Activated T-cell treated with anti-CD3 and anti-CD28 coated beads, Interleukin-2, amount 50 U/mL, for 24 hours (primary cell): ENCODE measurements around the gene PLAGL2.
"Not testable (repeated sequence)": the region's sequence is repeated elsewhere in the genome, so short reads cannot be mapped to it uniquely, and the experiment has no call there.

Experiments used
- DNase-seq: peaks from one replicate; pipeline ENCODE4 v3.0.0-alpha.2; 2020
- H3K27ac Mint-ChIP-seq: 2 replicates; pipeline ENCODE4 v1.8.0; 2020; ENCODE audit warnings: mild to moderate bottlenecking, mixed read lengths
- H3K27me3 Mint-ChIP-seq: 2 replicates; pipeline ENCODE4 v1.8.0; 2020; ENCODE audit warnings: mixed read lengths
- H3K36me3 Mint-ChIP-seq: 2 replicates; pipeline ENCODE4 v1.8.0; 2020; ENCODE audit warnings: low read depth, mixed read lengths
- H3K4me1 Mint-ChIP-seq: 2 replicates; pipeline ENCODE4 v1.8.0; 2020; ENCODE audit warnings: low read depth, mixed read lengths
- H3K4me3 Mint-ChIP-seq: 2 replicates; pipeline ENCODE4 v1.8.0; 2020; ENCODE audit warnings: mild to moderate bottlenecking, moderate library complexity, mixed read lengths
- H3K9me3 Mint-ChIP-seq: 2 replicates; pipeline ENCODE4 v1.8.0; 2020; ENCODE audit warnings: mixed read lengths

Gene PLAGL2

DNA sequence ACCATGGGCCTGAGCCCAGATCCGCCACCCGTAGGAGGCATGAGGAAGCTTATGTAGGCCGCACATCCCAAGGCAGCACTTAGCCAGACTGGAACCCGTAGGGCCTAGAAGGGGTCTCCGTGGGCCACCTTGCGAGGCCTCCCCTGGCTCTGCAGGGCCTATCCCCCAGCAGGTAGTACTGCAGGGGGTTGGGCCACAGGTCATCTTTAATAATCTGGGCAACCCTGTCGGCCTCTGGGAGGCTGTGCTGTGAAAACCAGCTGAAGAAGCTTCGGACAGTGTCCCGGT is 18.5 kb downstream of the PLAGL2 start:
- Mint-ChIP-seq H3K27me3 (no peaks in the 10 kb centered on the region), H3K36me3 (peaks cover 43% of the 10 kb centered on the region), H3K4me3 (peak overlapping the region; percentile 71), H3K4me1 (peaks cover 52% of the 10 kb centered on the region), H3K9me3 (no peaks in the 10 kb centered on the region), H3K27ac (peak overlapping the region; percentile 90)
- DNase-seq = no peak

DNA sequence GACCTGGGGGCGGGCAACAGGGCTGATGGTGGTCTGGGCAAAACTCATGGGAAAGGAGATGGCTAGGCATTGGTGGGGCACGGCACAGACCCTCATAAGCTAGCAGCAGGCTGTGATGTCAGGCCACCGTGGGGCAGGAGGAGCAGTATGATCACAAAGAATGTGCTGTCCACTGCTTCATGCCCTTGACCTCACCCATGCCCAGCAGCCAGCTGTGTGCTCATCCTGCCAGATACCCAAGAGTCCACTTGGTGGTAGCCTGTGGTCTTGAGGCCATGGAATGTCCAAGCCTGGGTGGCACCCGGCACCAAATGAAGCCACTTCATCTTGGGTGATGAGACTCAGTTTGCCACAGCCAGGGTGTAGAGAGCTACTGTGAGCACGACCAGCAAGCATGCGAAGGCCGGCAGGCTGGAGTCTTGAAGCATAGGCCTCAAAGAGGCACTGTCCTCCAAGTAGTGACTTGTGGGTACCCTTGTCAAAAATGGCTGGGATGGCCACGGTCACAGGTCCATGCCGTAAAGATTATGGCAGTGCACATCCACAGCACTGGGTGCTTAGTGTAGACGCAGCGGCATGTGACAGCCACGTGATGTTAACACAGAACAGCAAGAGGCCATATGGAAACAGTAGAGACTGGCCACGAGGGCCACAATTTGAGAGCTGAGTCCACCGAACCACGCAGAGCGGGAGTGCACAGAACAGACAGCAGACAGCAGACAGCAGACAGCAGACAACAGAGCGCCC is 19.0 kb downstream of the PLAGL2 start:
- peak overlapping the region; percentile 84 for H3K27ac Mint-ChIP-seq
- H3K27me3 Mint-ChIP-seq = no peaks in the 10 kb centered on the region
- peak overlapping the region; percentile 71 for H3K4me3 Mint-ChIP-seq
- peaks cover 47% of the 10 kb centered on the region for H3K4me1 Mint-ChIP-seq
- no peak for DNase-seq
- no peaks in the 10 kb centered on the region for H3K9me3 Mint-ChIP-seq
- H3K36me3 Mint-ChIP-seq = peaks cover 37% of the 10 kb centered on the region

DNA sequence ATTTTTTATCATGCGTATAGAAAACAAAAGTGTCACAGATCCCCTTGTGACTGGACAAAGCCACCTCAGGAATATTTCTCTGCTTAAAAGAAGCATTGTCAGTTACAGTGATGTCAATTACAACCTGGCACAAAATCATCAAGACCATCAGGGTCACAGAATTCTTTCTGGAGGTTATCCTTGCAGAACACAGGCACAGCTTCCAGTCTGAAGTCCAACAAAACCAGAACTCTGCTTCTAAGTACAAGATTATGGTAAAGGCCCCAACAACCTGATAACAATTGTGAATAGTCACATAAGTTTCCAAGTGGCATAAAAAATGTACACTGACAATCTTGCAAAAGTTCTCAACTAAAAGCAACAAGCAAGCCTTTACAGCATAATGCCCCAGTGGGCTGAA is 21.0 kb downstream of the PLAGL2 start:
- H3K4me1 Mint-ChIP-seq = peaks cover 27% of the 10 kb centered on the region
- no peaks in the 10 kb centered on the region for H3K27me3 Mint-ChIP-seq
- H3K36me3 Mint-ChIP-seq = peaks cover 17% of the 10 kb centered on the region
- no peak overlapping the region for H3K27ac Mint-ChIP-seq
- H3K4me3 Mint-ChIP-seq = no peak overlapping the region
- DNase-seq = no peak
- H3K9me3 Mint-ChIP-seq = no peaks in the 10 kb centered on the region

DNA sequence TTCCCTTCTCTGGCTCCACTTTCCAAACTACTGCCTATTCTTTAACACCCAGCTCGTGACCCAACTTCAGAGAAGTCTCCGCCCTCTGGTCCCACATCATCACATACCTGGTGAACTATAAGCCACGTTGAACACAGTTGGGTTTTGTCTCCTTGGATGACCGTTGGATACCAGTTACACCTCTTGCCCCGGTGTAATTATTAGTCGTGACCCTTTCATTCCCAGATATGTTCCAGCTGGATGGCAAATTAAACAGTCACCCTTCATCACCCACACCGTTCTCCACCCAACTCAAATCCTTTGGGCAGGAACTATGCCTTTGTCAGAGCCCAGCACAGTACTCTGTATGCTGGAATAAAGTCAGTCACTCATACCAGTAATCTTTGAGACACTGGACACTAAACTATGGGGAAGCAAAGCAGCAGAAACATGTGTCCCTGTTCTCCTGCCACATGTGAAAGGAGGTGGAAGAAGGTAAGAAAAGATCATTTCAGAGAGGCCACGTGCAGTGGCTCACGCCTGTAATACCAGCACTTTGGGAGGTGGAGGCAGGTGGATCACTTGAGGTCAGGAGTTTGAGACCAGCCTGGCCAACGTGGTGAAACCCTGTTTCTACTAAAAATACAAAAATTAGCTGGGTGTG is 22.5 kb downstream of the PLAGL2 start:
- peaks cover 5% of the 10 kb centered on the region for H3K36me3 Mint-ChIP-seq
- no peak for DNase-seq
- no peaks in the 10 kb centered on the region for H3K9me3 Mint-ChIP-seq
- peaks cover 14% of the 10 kb centered on the region for H3K4me1 Mint-ChIP-seq
- no peaks in the 10 kb centered on the region for H3K27me3 Mint-ChIP-seq
- H3K4me3 Mint-ChIP-seq = no peak overlapping the region
- peak overlapping the region; percentile 3 for H3K27ac Mint-ChIP-seq

DNA sequence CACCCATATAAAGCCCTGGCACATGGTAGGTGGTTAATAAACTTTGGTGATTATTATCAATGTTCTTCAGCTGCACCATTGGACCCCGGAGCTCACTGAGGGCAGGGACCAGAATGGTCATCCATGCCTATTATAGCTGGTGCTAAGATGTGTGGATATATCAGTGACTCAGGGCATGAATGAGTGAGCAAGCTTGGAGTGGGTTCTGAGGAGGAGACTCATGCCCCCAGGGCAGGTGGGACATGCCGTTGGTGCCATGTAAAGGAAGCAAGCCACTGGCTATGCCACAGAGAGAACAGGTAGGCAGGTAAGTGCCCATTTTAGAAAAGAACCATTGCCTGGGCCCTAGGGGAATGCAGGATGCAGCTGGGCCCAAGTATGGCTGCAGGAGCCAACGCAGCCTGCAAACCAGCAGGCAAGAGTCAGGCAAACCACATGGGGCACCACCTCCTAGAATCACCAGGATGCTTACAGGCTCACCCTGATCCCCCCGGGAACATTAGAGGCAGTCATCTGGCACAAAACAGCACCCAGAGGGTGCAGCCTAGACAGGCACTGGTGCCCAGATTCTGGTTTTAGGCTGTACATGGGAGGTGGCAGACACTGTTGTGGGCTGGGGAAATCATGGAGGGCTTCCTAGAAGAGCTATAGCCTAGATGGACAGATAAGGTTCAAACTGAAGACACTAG is 23.5 kb downstream of the PLAGL2 start:
- DNase-seq = peak; percentile 23
- no peak overlapping the region for H3K4me3 Mint-ChIP-seq
- H3K27ac Mint-ChIP-seq = peak overlapping the region; percentile 19
- no peaks in the 10 kb centered on the region for H3K9me3 Mint-ChIP-seq
- peaks cover 7% of the 10 kb centered on the region for H3K4me1 Mint-ChIP-seq
- H3K36me3 Mint-ChIP-seq = peaks cover 3% of the 10 kb centered on the region
- no peaks in the 10 kb centered on the region for H3K27me3 Mint-ChIP-seq

DNA sequence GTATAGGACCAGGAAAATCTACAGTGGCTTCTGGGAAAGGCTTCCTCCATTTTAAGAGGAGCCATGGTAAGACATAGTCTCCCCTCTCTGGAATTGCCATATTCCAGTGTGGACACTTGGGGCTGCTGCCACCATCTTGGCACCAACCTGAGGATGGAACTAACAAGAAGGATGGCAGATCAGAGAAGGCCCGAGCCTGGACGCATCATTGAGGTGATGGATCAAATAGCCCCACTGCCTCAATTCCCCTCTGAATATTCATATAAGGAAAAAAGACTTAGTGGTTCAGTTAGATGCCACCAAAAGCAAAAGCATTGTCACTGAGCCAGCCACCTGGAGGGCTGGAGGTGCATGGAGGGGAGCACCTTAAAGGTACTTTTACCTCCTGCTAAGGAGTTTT is 25.9 kb downstream of the PLAGL2 start:
- Mint-ChIP-seq H3K4me1 (no peaks in the 10 kb centered on the region), H3K9me3 (no peaks in the 10 kb centered on the region), H3K27ac (no peak overlapping the region), H3K27me3 (no peaks in the 10 kb centered on the region), H3K4me3 (no peak overlapping the region), H3K36me3 (peaks cover 3% of the 10 kb centered on the region)
- DNase-seq = no peak

DNA sequence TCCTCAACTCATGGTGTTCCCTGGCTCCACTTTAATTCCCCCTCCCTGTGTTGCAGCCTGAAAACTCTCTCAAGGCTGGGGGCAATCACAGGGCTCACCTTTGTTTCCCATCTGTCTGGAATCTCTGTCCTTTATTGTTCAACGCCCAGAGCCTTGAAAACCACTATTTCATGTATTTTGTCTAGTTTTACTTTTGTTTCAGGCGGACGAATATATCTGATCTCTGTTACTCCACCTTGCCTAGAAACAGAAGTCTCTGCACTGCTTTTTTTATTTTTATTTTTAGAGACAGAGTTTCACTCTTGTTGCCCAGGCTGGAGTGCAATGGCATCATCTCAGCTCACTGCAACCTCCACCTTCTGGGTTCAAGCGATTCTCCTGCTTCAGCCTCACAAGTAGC is 27.6 kb downstream of the PLAGL2 start:
- Mint-ChIP-seq H3K27me3 (no peaks in the 10 kb centered on the region), H3K4me1 (no peaks in the 10 kb centered on the region), H3K36me3 (peaks cover 3% of the 10 kb centered on the region), H3K9me3 (no peaks in the 10 kb centered on the region), H3K4me3 (no peak overlapping the region), H3K27ac (no peak overlapping the region)
- DNase-seq = no peak

DNA sequence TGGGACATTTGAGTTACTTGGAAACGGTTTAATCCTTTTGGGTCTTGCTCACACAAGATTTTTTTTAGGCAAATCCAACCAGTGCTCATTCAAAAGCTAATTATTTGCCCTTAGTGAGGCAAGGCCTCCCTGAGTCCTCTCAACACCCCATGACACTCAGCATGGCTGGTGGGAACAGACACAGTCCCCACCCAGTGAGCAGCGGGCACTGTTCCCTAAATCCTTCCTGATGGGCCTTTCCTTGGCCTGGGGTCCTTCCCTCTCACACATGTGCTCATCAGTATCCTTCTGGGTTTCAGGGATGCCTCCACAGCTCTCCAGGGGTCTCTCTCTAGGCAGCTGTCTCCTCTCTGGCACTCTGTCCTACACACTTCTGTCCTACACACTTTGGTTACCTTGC is 28.0 kb downstream of the PLAGL2 start:
- Mint-ChIP-seq H3K27ac (no peak overlapping the region), H3K27me3 (no peaks in the 10 kb centered on the region), H3K4me3 (no peak overlapping the region), H3K36me3 (peaks cover 3% of the 10 kb centered on the region), H3K4me1 (no peaks in the 10 kb centered on the region), H3K9me3 (no peaks in the 10 kb centered on the region)
- DNase-seq = peak; percentile 15

DNA sequence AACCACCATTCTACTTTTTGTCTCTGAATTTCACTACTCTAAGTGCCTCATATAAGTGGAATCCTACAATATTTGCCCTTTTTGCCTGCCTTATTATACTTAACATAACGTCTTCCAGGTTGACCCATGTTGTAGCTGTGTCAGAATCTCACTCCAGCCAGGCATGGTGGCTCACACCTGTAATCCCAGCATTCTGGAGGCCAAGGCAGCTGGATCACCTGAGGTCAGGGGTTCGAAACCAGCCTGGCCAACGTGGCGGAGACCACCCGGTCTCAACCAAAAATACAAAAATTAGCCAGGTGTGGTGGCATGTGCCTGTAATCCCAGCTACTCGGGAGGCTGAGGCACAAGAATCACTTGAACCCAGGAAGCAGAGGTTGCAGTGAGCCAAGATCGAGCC is 29.8 kb downstream of the PLAGL2 start:
- H3K9me3 Mint-ChIP-seq, H3K4me1 Mint-ChIP-seq, DNase-seq, H3K36me3 Mint-ChIP-seq, H3K27ac Mint-ChIP-seq, H3K27me3 Mint-ChIP-seq, H3K4me3 Mint-ChIP-seq: not testable (repeated sequence)

DNA sequence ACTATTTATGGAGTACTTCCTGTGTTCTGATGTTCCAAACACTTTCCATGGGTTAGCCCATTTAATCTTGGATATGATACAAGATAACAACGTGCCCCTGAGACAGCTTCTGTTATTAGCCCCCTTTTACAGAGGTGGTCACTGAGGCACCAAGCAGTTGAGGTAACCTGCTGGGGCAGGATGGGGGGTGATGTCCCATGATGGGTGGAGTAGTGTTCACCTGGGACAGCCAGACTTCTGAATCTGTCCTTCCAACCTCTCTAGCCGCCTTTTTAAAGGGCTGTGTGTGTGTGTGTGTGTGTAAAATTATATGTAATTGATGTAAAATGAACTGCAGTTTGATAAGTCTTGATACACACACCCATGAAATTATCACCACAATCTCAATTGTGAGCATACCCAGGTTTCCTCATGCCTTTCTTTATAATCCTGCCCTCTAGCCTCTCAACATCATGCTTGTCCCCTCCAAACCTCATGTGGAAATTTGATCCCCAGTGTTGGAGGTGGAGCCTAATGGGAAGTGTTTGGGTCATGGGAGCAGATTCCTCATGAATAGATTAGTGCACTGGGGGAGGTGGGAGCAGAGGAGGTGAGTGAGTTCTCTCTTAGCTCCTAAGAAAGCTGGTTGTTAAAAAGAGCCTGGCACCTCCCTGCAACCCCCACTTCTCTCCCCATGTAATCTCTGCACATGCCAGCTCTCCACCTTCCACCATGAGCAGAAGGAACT is 39.2 kb downstream of the PLAGL2 start:
- Mint-ChIP-seq H3K36me3 (peaks cover 42% of the 10 kb centered on the region), H3K27me3 (no peaks in the 10 kb centered on the region), H3K4me1 (no peaks in the 10 kb centered on the region), H3K9me3 (no peaks in the 10 kb centered on the region), H3K27ac (peak overlapping the region; percentile 41), H3K4me3 (no peak overlapping the region)
- no peak for DNase-seq

DNA sequence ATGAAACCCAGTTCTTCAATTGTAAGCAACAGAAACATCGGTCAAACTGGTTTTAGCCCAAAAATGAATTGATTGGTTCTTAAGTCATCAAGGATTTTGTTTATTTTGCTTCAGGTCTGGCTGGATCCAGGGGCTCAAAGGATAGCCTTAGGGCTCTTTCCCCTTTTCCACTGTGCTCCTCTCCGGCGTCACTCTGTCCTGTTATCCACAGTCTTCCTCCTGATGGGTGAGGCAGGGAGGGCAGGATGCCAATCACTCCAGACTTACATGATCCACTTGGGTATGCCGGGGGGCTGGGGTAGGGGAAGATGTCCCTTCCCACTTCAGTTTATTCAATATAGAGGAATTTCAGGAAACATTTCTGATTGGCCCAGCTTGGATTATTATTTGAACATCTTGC is 40.0 kb downstream of the PLAGL2 start:
- Mint-ChIP-seq H3K36me3 (peaks cover 47% of the 10 kb centered on the region), H3K4me1 (no peaks in the 10 kb centered on the region), H3K27ac (no peak overlapping the region), H3K9me3 (no peaks in the 10 kb centered on the region), H3K27me3 (no peaks in the 10 kb centered on the region), H3K4me3 (no peak overlapping the region)
- no peak for DNase-seq

DNA sequence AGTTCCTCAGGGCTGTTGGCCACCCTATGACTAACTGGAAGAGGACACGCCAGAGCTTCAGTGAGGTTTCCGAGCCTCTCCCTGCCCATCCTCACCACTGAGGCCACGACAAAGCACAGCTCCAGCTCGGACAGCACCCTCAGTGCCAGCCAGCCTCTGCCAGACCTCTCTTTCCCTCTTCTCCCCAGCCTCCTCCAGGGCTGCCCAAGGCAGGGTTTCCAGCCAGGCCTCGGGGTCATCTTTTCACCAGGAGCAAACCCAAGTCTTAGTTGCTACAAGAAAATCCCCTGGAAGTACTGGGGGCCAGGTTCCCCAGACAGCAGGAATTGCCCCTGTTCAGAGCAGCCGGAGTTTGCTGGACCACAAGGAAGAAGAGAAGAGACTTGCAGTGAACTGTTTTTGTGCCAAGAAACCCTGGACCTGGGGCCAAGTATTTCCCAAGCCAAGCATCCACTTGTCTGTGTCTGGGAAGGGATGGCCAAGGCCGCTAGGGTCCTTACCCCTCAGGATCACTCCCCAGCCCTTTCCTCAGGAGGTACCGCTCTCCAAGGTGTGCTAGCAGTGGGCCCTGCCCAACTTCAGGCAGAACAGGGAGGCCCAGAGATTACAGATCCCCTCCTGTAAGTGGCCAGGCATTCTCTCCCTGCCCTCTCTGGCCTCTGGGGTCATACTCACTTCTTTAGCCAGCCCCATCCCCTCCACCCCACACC is 41.6 kb downstream of the PLAGL2 start:
- no peaks in the 10 kb centered on the region for H3K27me3 Mint-ChIP-seq
- H3K36me3 Mint-ChIP-seq = peaks cover 63% of the 10 kb centered on the region
- no peak for DNase-seq

DNA sequence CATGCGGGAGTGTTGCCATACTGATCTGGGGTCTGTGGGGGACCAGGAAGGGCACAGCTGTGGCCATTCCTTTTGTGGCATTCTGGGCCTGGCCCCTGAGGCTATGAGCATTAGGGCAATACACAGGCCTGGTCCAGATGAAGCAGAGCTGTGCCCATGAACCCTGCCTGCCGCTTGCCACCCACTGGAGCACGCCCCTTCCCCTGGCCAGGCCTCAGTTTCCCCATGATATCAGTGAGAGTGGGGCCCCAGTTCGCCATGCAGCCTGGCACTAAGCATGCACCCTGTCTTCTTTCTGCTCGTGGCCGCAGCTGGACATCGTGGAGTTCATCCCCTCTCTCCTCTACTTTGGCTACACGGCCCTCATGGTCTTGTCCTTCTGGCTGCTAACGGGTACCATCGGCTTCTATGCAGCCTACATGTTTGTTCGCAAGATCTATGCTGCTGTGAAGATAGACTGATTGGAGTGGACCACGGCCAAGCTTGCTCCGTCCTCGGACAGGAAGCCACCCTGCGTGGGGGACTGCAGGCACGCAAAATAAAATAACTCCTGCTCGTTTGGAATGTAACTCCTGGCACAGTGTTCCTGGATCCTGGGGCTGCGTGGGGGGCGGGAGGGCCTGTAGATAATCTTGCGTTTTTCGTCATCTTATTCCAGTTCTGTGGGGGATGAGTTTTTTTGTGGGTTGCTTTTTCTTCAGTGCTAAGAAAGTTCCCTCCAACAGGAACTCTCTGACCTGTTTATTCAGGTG is 42.4 kb downstream of the PLAGL2 start:
- H3K27ac Mint-ChIP-seq = peak overlapping the region; percentile 17
- no peak overlapping the region for H3K4me3 Mint-ChIP-seq
- no peaks in the 10 kb centered on the region for H3K27me3 Mint-ChIP-seq
- DNase-seq = no peak
- no peaks in the 10 kb centered on the region for H3K9me3 Mint-ChIP-seq
- H3K4me1 Mint-ChIP-seq = no peaks in the 10 kb centered on the region
- peaks cover 70% of the 10 kb centered on the region for H3K36me3 Mint-ChIP-seq

More for the DNA sequence above, 41.6 kb downstream of the PLAGL2 start:
- H3K4me3 Mint-ChIP-seq = no peak overlapping the region
- peak overlapping the region; percentile 18 for H3K27ac Mint-ChIP-seq
- no peaks in the 10 kb centered on the region for H3K4me1 Mint-ChIP-seq
- no peaks in the 10 kb centered on the region for H3K9me3 Mint-ChIP-seq

DNA sequence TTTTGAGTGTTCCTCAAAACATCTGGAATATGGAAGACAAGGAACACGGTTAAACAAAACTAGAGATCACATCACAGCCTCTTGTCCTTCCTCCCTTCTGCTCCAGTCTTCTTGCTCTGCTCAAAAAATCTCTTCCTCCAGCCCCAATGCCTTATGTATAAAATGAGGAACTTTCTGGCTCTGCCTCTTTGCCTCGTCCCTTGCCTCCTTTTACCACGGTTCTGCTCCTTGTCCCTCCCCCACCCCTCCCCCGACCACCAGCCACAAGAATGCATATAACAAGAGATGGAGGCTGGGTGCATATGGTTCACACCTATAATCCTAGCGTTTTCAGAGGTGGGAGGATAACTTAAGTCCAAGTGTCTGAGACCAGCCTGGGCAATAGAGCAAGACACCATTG is 43.6 kb downstream of the PLAGL2 start:
- no peaks in the 10 kb centered on the region for H3K9me3 Mint-ChIP-seq
- peaks cover 3% of the 10 kb centered on the region for H3K4me1 Mint-ChIP-seq
- no peak overlapping the region for H3K27ac Mint-ChIP-seq
- H3K36me3 Mint-ChIP-seq = peaks cover 82% of the 10 kb centered on the region
- H3K4me3 Mint-ChIP-seq = no peak overlapping the region
- DNase-seq = no peak
- H3K27me3 Mint-ChIP-seq = no peaks in the 10 kb centered on the region
